GM21526 (cell line): Measurements from ENCODE around the gene NBEAL2.
"Not testable (repeated sequence)": the region's sequence is repeated elsewhere in the genome, so short reads cannot be mapped to it uniquely, and the experiment has no call there.

ENCODE experiments used
- ATAC-seq: cut with Tn5 transposase; IDR thresholded peaks from one replicate; pipeline ENCODE4 v1.9.1; 2021; ENCODE audit warnings: moderate library complexity; ENCODE audit not compliant: unreplicated experiment, low FRiP score

Gene NBEAL2

GRCh38 chr3:47008234-47008796 lies 28.8 kb downstream of the NBEAL2 start:
- no peak for ATAC-seq

- no peak for ATAC-seq
These were observed 29.4 kb downstream of the NBEAL2 start for GRCh38 chr3:47008851-47009224.

- no peak for ATAC-seq
These were observed 30.0 kb downstream of the NBEAL2 start for GRCh38 chr3:47009225-47010110.

GRCh38 chr3:47010111-47010712 lies 30.7 kb downstream of the NBEAL2 start:
- no peak for ATAC-seq

GRCh38 chr3:47010910-47011309 lies 31.4 kb downstream of the NBEAL2 start:
- no peak for ATAC-seq

GRCh38 chr3:47011371-47011770 lies 31.9 kb downstream of the NBEAL2 start:
- no peak for ATAC-seq

- ATAC-seq: no peak
These were observed 33.1 kb downstream of the NBEAL2 start for GRCh38 chr3:47012342-47013230.

GRCh38 chr3:47013231-47013630 lies 33.8 kb downstream of the NBEAL2 start:
- ATAC-seq: no peak

- ATAC-seq: no peak
These were observed 34.6 kb downstream of the NBEAL2 start for GRCh38 chr3:47014036-47014435.

GRCh38 chr3:47015151-47015550 lies 35.7 kb downstream of the NBEAL2 start:
- ATAC-seq: no peak

- no peak for ATAC-seq
These were observed 36.8 kb downstream of the NBEAL2 start for GRCh38 chr3:47016086-47016933.

- no peak for ATAC-seq
These were observed 37.5 kb downstream of the NBEAL2 start for GRCh38 chr3:47016934-47017435.

GRCh38 chr3:47017504-47018268 lies 38.2 kb downstream of the NBEAL2 start:
- no peak for ATAC-seq

GRCh38 chr3:47018269-47018611 lies 38.8 kb downstream of the NBEAL2 start:
- no peak for ATAC-seq

GRCh38 chr3:47019201-47019600 lies 39.7 kb downstream of the NBEAL2 start:
- no peak for ATAC-seq

- no peak for ATAC-seq
These were observed 40.8 kb downstream of the NBEAL2 start for GRCh38 chr3:47020311-47020710.

- no peak for ATAC-seq
These were observed 43.2 kb downstream of the NBEAL2 start for GRCh38 chr3:47022641-47023071.

- no peak for ATAC-seq
These were observed 45.5 kb downstream of the NBEAL2 start for GRCh38 chr3:47024932-47025331.

- not testable (repeated sequence) for ATAC-seq
These were observed 47.0 kb downstream of the NBEAL2 start for GRCh38 chr3:47026432-47026831.
